SU-DHL-6 (cell line): ENCODE results near the gene IFNL2.

Source experiments
- CTCF ChIP-seq: fragments of 200-600 bp; sonication (generic); IDR thresholded peaks from one replicate; pipeline ENCODE4 v1.5.1; 2017; ENCODE audit warnings: antibody characterized with exemption, mild to moderate bottlenecking, low read length, moderate library complexity; ENCODE audit not compliant: insufficient read depth, poor library complexity, severe bottlenecking
- EZH2phosphoT487 ChIP-seq: fragments of 200-600 bp; sonication (generic), shearing (Covaris generic); conservative IDR thresholded peaks from 2 replicates; pipeline ENCODE4 v1.6.1; 2018; ENCODE audit warnings: mild to moderate bottlenecking, antibody characterized with exemption, low read length, moderate library complexity, mixed read lengths

DNA sequence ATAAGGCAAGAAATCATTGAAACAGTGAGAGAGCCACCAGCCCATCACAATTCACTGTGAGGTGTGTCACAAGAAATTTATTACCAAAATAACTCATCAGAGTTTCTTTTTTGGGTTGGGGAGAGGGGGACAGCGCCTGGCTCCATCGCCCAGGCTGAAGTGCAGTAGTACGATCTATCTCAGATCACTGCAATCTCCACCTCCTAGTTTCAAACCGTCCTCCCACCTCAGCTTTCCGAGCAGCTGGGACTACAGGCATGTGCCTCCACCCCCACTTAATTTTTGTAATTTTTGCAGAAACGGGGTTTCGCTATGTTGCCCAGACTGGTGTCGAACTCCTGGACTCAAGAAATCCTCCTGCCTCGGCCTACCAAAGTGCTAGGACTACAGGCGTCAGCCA is 31.6 kb downstream of the IFNL2 start:
- TF ChIP-seq CTCF (no peak), EZH2phosphoT487 (no peak)
